HG02759 (cell line): Measurements from ENCODE around the gene DPM3.
"Not testable (repeated sequence)": the region's sequence is repeated elsewhere in the genome, so short reads cannot be mapped to it uniquely, and the experiment has no call there.

ENCODE experiments used
- ATAC-seq: cut with Tn5 transposase; IDR thresholded peaks from one replicate; pipeline ENCODE4 v1.9.1; 2021; ENCODE audit warnings: mild to moderate bottlenecking, moderate library complexity; ENCODE audit not compliant: unreplicated experiment

The DPM3 gene

DNA sequence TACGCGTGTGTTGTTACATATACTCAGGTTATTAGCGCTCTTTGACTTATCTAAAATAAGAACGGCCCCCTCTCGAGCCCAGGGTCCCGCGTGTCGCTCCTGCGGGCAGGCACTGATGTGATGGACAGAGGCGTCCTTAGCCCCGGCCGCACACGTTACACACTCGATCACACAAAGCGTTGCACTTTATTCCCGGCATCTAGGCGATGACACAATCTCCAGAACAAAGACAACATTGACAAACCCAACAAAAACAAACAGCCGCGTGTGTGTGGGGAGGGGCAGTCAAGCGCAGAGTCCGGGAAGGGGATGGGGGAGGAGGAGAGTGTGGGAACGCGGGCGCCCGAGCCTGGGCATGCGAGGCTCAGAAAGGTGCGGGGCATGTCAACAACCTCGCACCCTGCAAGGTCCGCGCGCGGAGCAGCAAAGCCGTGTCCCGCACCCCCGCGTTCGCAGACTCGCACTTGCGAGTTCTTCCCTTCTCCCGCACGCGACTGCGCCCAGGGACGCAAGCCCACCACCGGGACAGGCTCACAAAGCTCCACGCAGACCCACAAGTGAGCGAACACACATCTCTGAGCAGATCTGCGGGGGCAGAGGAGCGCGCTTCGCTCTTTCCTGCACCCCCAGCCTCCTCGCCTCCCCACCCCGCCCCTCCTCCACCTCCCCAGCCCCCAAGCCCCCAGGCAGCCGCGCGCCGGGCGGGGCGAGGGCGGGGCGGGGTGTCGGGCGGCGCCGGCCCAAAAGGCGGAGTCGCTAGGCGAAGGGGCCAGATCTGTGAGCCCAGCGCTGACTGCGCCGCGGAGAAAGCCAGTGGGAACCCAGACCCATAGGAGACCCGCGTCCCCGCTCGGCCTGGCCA, 13.0 kb downstream of the DPM3 start, which contains the start of gene EFNA1:
Gene EFNA1 (plus strand): TSS at position 772 of the 862 bp plus-strand sequence. CDS start 102 bp downstream, outside the sequence.
- ATAC-seq, result no peak

GRCh38 chr1:155126556-155127104, 13.7 kb downstream of the DPM3 start:
- no peak for ATAC-seq

- ATAC-seq, result no peak
These were observed 14.3 kb downstream of the DPM3 start for GRCh38 chr1:155125946-155126555.

DNA sequence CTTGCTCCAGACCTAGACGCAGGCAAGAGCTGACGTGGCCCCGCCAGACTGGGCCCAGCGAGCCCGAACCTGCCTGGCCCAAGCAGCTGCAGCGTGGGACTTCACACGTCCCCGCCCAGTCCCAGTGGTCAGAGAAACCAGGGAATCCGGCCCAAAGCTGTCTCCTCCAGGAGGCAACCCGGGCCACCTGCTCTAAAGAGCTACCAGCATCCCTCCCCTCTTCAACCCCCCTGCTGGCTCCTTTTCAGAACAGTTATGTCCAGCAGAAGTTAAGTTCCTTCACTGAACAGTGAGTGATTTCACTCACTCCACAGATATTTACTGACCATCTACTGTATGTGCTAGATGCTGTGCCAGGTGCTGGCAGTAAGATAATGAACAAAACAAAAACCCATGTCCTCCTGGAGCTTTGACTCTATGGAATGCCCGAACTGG, 14.8 kb downstream of the DPM3 start:
- no peak for ATAC-seq

GRCh38 chr1:155124503-155125463, 15.5 kb downstream of the DPM3 start:
- ATAC-seq, result no peak

- no peak for ATAC-seq
These were observed 16.5 kb downstream of the DPM3 start for GRCh38 chr1:155123801-155124200.

GRCh38 chr1:155122308-155122707, 18.0 kb downstream of the DPM3 start:
- ATAC-seq, result no peak

DNA sequence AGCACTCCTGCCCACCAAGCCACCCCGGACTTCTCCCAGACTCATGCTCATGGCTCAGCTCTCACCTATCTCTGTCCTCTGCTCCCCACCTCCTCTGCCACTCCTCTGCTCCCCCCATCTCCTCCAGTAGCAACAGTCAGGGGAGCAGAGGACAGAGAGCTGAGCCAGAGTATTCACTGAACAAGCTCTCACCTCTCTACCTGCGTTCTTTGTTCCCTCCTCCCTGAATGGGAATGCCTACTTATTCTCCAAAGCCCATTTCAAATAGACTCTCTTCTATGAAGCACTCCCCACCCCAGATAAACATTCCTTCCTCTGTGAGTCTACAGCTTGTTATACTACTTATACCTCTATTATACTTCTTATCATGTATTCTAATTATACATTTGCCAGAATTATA, 19.1 kb downstream of the DPM3 start:
- ATAC-seq, result no peak

- no peak for ATAC-seq
These were observed 20.1 kb downstream of the DPM3 start for GRCh38 chr1:155120253-155120652.

GRCh38 chr1:155118090-155118489, 22.2 kb downstream of the DPM3 start:
- not testable (repeated sequence) for ATAC-seq

DNA sequence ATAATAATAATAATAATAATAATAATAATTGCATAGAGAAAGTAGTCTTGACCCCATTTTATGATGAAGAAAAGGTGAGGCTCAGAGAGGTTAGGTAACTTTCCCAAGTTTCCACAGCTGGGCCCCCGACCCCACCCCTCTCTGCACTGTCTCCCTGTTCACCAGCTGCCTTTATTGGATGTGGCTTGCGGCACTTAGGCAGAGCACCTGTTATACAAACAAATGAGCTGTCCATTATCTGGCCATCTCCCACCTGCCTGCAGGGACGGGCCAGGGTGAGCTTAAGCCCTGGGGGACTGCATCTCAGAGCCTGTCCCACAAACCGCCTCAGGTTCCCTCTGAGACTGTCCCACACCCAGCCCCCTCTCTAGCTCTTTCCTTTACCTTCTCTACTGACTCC, 22.7 kb downstream of the DPM3 start:
- ATAC-seq, result no peak

GRCh38 chr1:155116113-155116764, 24.1 kb downstream of the DPM3 start:
- ATAC-seq, result no peak

DNA sequence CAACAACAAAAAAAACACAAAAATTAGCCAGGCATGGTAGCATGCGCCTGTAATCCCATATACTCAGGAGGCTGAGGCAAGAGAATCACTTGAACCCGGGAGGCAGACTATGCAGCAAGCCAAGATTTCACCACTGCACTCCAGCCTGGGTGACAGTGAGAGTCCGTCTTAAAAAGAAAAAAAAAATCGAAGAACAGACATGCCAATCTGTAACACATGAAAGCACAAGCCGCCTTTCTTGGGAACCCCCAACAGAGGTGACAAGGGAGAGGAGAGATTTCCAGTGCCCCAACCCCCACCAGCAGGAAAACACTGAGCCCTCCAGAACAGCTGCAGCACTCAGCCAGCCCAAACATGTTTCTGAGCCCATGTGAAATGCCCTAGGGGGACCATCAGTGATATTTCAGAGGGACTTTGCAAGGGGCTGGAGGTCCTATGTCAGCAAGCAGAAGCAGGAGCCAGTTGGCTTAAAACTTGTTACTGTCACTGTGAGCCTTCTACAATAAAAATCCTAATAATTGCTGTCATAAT, 26.8 kb downstream of the DPM3 start:
- ATAC-seq, result no peak

DNA sequence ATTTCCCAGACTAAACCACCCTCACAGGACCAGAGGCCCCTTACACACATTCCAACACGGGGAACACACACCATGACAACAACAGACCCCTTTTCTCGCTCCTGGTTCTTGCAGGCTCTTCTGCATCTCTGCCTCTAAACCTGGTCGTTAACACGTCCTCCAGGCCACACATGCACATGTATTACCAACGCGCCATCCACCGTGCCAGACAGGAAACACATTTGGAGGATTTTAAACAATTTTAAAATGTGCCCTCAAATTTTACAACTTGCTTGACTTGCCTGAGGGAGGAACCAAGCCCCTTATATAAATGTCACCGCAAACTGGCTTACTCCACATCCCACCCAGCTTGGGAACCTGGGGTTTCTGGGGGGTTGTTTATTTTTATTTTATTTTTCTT, 29.5 kb downstream of the DPM3 start:
- no peak for ATAC-seq

DNA sequence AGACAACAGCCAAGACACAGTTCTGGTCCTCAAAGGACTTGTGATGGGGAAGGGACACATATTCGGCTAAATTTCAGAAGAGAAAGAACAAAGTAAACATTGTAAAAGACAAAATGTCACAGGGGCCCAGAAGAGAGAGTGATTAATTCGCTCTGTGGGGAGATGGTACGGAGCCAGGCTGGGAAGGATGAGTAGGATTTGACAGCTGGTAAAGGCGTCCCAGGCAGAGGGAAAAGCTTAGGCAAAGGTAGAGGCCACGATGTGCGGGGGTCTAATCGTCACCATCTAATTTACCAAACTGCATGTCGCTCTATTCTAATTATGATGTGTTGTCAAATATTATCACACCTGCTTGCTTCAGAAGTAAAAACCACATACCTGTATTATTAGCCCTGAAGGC, 29.9 kb downstream of the DPM3 start:
- no peak for ATAC-seq

- ATAC-seq, result no peak
These were observed 32.0 kb downstream of the DPM3 start for GRCh38 chr1:155108296-155108695.

- ATAC-seq, result no peak
These were observed 32.7 kb downstream of the DPM3 start for GRCh38 chr1:155107309-155108264.

GRCh38 chr1:155106862-155107261, 33.5 kb downstream of the DPM3 start:
- ATAC-seq, result no peak

DNA sequence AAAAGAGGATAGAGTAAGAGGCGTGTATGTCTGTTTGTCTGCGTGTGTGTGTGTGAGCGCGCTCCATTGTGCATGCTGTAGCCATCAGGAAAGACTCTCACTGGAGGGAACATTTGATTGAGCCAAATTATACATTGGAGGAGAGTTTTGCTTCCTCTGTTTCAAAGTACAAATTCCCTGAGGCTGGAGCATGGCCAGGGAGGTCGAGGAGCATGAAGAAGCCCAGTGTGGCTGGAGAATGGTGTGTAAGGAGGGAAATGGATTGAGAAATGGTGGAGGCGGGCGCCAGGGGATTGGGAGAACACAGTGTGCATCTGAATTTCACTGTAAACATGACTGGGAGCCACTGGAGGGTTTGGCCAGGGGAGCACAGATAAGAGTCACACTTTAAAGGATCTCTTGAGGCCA, 34.7 kb downstream of the DPM3 start:
- no peak for ATAC-seq
